Activated CD8-positive, alpha-beta memory T cell treated with anti-CD3 and anti-CD28 coated beads for 36 hours (primary cell): Measurements from ENCODE around the gene PIH1D2. TPM values are rescaled to one million over a fixed set of nuclear protein-coding genes. Genes with fewer than 3 reads are reported as not detected.
"Not testable (repeated sequence)": the region's sequence is repeated elsewhere in the genome, so short reads cannot be mapped to it uniquely, and the experiment has no call there.

Experiments used
- CTCF ChIA-PET: fragments of 350-600 bp; sonication (Branson Sonifier 250); formaldehyde crosslinking; loops from one replicate; lab custom pipeline; 2021; ENCODE audit warnings: antibody characterized with exemption; lab: Charles Lee
- POLR2A ChIA-PET: fragments of 350-600 bp; sonication (Branson Sonifier 250); formaldehyde crosslinking; loops from one replicate; lab custom pipeline; 2021; ENCODE audit warnings: antibody characterized with exemption; lab: Charles Lee
- total RNA-seq, 2 experiments: library from RNA; stranded (reverse); gene quantifications; one replicate each; pipeline ENCODE4 v1.2.3, GENCODE V29; 2021

The PIH1D2 gene
- total RNA-seq, 2 experiments from 2014 or later: 0.40 to 0.74 TPM

GRCh38 chr11:112082729-112083128 lies 8.9 kb upstream of the PIH1D2 start:
- POLR2A ChIA-PET: interaction anchor here (0.8 kb wide), 1 partner anchor 26 kb away, joined by 3 read pairs; no protein-coding TSS in a partner anchor
- CTCF ChIA-PET: interaction anchor here (1.0 kb wide), 1 partner anchor 20 kb away, joined by 3 read pairs; no protein-coding TSS in a partner anchor

DNA sequence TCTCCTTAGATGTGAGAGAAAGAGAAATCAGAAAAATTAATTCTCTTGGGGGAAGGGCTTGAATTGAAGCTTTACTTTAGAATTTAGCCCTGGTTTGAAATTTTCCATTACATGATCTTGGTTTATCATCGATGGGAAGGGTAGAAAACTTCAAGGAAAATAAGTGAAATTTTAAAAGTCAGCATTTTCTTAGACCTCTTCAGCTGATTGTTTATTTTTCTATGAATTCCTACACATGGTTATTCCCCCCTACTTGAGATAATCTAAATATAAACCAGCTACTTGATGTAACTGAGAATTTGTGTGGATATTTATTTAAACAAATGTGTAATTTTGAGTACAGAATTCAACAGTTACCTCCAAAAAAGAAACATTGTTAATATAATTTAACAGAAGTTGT lies 10.9 kb downstream of the PIH1D2 start:
- POLR2A ChIA-PET: no interaction called here
- CTCF ChIA-PET: no interaction called here

DNA sequence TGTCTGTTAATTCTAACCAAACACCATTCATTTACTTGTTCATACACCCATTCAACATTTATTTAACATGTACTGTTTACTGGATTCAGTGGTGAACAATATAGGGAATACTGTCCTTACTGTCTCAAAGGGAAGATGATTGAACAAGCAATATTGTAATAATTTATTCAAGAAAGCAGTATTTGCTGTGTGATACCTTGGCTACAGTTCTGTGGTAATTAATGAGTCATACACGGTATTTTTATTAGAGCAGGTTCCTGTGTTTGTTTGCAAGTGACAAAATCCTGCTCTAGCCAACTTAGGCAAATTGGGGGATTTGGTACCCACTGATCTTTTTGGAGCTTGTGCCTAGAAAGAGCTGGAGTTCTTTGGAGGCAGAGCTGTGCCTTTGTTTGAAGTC lies 15.7 kb downstream of the PIH1D2 start:
- POLR2A ChIA-PET: no interaction called here
- CTCF ChIA-PET: no interaction called here

- CTCF ChIA-PET: no interaction called here
- POLR2A ChIA-PET: interaction anchor here (0.6 to 0.8 kb wide), 2 partner anchors 26 to 123 kb away, joined by 3 to 4 read pairs; no protein-coding TSS in a partner anchor
These were observed 16.6 kb downstream of the PIH1D2 start for GRCh38 chr11:112057170-112057569.

DNA sequence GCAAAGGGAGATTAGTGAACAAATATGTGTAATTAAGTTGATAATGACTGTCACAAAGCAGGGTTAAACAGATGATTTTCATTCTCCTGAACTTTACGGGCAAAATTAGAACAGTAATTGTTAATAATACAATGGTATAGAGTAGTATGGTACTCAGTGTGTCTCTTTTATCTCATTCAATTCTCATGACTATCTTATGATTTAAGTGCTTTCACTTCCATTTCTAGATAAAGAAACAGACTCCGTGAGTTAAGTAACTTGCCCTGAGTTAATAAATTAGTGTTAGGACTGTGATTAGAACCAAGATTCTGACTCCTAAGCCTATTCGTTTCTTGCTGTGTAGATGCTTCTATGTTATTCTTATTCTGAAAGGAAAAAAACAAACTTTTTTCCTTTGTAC lies 22.0 kb downstream of the PIH1D2 start:
- ChIA-PET CTCF (no interaction called here), POLR2A (no interaction called here)

- POLR2A ChIA-PET: no interaction called here
- CTCF ChIA-PET: no interaction called here
These were observed 23.1 kb downstream of the PIH1D2 start for GRCh38 chr11:112050721-112051120.

- ChIA-PET POLR2A (no interaction called here), CTCF (no interaction called here)
These were observed 24.0 kb downstream of the PIH1D2 start for GRCh38 chr11:112049777-112050176.

GRCh38 chr11:112048256-112048655 lies 25.6 kb downstream of the PIH1D2 start:
- POLR2A ChIA-PET: not testable (repeated sequence)
- CTCF ChIA-PET: interaction anchor here (0.7 kb wide), 2 partner anchors 40 to 56 kb away, joined by 3 to 4 read pairs; no protein-coding TSS in a partner anchor

DNA sequence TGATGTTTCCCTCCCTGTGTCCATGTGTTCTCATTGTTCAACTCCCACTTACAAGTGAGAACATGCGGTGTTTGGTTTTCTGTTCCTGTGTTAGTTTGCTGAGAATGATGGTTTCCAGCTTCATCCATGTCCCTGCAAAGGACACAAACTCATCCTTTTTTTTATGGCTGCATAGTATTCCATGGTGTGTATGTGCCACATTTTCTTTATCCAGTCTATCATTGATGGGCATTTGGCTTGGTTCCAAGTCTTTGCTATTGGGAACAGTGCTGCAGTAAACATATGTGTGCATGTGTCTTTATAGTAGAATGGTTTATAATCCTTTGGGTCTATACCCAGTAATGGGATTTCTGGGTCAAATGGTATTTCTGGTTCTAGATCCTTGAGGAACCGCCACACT lies 27.2 kb downstream of the PIH1D2 start:
- CTCF ChIA-PET: interaction anchor here (0.6 kb wide), 1 partner anchor 20 kb away, joined by 3 read pairs; no protein-coding TSS in a partner anchor
- POLR2A ChIA-PET: not testable (repeated sequence)

- ChIA-PET POLR2A (no interaction called here), CTCF (no interaction called here)
These were observed 28.9 kb downstream of the PIH1D2 start for GRCh38 chr11:112044961-112045360.

- CTCF ChIA-PET: interaction anchor here (0.7 kb wide), 1 partner anchor 10 kb away, joined by 3 read pairs; no protein-coding TSS in a partner anchor
- POLR2A ChIA-PET: no interaction called here
These were observed 30.9 kb downstream of the PIH1D2 start for GRCh38 chr11:112042961-112043304.

- POLR2A ChIA-PET: no interaction called here
- CTCF ChIA-PET: interaction anchor here (0.7 kb wide), 1 partner anchor 9 kb away, joined by 3 read pairs; no protein-coding TSS in a partner anchor
These were observed 31.5 kb downstream of the PIH1D2 start for GRCh38 chr11:112042161-112042960.

- POLR2A ChIA-PET: interaction anchor here (0.6 kb wide), 1 partner anchor 243 kb away, joined by 5 read pairs; no protein-coding TSS in a partner anchor
- CTCF ChIA-PET: interaction anchor here (1.0 kb wide), 1 partner anchor 99 kb away, joined by 5 read pairs; no protein-coding TSS in a partner anchor
These were observed 36.3 kb downstream of the PIH1D2 start for GRCh38 chr11:112037527-112037926.

GRCh38 chr11:112033902-112034301 lies 39.9 kb downstream of the PIH1D2 start:
- CTCF ChIA-PET: interaction anchor here (1.0 kb wide), 1 partner anchor 9 kb away, joined by 3 read pairs; no protein-coding TSS in a partner anchor
- POLR2A ChIA-PET: no interaction called here

DNA sequence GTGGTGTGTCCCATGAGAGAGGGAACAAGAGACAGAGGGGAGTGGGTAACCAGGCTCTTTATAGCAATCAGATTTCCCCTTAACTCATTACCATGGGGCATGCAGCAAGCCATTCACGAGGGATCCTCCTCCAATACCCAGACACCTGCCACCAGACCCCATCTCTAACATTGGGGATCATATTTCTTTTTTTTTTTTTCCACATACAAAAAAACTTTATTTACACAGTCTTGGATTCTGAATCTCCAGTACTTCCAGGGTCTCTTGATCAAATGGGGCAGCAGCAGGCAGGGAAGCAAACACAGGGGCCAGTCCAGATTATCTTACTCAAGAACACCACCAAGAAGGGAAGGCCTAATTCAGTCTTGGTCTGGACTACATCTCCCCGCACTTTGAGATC lies 44.4 kb downstream of the PIH1D2 start:
- CTCF ChIA-PET: no interaction called here
- POLR2A ChIA-PET: no interaction called here

- POLR2A ChIA-PET, CTCF ChIA-PET: not testable (repeated sequence)
These were observed 46.9 kb downstream of the PIH1D2 start for GRCh38 chr11:112026784-112027410.

DNA sequence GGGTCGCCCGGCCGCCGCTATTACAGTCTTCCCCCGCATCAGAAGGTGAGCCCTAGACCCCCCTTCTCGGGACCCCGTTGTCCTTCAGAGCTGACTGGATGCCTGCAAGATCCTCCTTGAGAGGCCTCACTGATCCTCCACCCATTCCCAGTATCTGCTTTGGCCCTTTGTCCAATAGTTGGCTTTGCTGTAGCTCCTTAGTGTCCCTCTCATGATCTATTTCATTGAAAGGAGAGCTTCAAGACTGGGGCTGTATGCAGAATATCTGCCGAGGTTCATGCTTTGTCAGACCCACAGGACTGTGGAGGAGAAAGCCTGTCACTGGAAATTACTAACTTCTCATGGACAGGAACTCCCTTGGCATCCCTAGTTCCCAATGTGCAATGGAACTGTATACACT lies 48.1 kb downstream of the PIH1D2 start:
- ChIA-PET CTCF (interaction anchor here (1.1 to 1.4 kb wide), 2 partner anchors 9 to 154 kb away, joined by 3 to 5 read pairs; partner anchors contain the start of gene ALG9), POLR2A (no interaction called here)

- ChIA-PET POLR2A (interaction anchor here (1.5 kb wide), 1 partner anchor 86 kb away, joined by 3 read pairs; no protein-coding TSS in a partner anchor), CTCF (interaction anchor here (1.1 to 1.5 kb wide), 3 partner anchors 8 to 153 kb away, joined by 3 to 5 read pairs (median 4); partner anchors contain the start of gene ALG9)
These were observed 48.8 kb downstream of the PIH1D2 start, which contains the start of gene DLAT for GRCh38 chr11:112024773-112025678. DLAT (plus strand) TSS chr11:112025408; CDS start chr11:112025473, 65 bp downstream.
